Forelimb muscle (tissue), 1 donor: ENCODE data around the gene SDHB. TPM values are rescaled to one million over a fixed set of nuclear protein-coding genes. Genes with fewer than 3 reads are reported as not detected.

Source experiments
- DNase-seq: peaks from one replicate; pipeline ENCODE4 v3.0.0-alpha.2; 2013; ENCODE audit warnings: low read depth
- polyA plus RNA-seq: library from polyadenylated mRNA; unstranded; fragments of 120-200 nt; gene quantifications from one replicate; pipeline ENCODE4 v1.2.1, GENCODE V29; 2013; ENCODE audit not compliant: insufficient read length

The SDHB gene
- polyA plus RNA-seq, 1 donor = 95.5 TPM

DNA sequence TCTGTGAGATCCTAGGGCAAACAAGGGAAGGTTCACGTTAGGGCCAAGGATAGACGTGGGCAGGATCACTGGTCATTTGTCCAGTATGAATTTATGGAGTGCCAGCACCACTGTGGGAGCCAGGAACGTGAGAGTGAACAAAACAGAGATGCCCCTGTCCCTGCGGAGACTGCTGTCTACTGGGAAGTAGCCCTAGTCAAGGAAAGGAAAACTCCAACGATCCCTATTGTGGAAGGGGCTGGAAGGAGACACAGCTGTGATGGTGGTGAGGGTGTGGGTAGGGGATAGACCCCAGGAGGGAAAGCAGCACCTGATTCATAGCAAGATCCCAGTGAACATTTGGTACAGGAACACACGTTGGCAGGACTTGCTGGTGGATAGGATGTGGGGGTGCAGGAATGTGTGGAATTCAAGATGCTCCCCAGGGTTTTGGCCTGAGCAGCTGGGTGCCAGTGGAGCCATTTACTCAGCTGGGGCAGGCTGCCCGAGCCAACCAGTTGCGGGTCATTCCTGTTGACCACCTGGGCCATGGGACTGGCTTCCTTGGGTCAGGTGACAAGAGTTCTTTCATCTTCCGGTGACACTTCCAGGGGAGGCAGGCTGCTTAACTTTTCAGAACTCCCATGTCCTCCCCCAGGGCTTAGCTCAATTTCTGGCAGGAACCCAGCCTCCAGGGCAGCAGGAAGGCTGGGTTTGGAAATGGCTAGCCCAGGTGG is 40.9 kb downstream of the SDHB start:
- DNase-seq = no peak

DNA sequence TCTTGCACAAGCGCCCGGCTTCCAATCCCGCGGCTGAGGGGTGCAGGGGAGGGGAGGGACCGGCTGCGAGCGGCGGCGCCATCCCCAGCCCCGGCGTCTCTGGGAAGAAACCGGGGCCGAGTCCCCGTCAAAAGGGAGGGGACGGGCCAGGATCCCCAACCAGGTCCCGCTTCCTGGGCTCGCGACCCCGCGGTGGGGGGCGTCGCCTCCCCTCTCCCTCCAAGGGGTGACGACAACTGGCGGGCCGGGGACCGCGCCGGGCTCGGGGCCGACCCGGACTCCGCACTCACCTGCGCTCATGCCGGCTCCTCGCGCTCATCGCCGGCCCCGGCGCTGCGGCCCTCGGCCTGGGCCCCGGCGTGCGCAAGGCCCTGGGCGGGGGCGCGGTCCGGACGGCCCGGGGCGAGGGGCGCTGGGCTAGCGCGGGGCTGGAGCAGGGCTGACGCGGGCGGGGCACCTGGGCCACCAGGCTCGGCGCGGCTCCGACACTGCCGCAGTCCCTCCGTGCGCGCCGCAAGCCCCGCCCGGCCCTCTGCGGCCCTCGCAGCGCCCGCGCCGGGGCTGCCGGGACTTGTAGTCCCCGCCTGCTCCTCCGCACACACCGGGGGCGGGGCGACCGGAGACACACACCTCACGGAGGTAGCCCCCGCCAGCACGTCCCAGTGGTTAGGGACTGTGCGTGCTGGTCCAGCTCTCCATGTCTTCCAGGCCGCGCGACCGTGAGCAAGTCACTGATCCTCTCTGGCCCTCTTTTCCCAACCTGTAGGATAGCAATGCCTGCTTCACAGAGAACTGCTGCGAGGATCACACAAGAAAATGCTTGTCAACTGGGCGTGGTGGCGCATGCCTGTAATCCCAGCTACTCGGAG is 42.2 kb downstream of the SDHB start, which contains the start of gene ATP13A2:
Gene ATP13A2 (minus strand): TSS at position 490 of the 869 bp plus-strand sequence. CDS start 190 bp downstream, at position 300.
- peak; percentile 16 for DNase-seq

DNA sequence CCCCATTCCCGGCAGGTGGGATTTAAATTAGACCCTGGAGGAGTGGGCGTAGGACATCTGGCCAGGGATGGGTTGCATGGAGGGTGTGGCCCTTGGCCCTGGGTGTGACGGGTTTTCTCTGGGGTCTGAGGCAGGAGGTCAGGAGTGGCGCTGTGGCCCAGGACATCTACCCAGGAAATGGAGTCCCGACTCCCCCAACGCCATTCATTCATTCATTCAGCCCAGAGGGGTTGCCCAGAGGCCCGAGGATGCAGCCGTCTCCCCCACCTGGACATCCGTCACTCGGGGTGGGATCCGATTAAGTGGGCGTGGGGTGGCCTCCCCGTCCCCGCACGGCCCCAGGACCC is 42.8 kb downstream of the SDHB start:
- no peak for DNase-seq

DNA sequence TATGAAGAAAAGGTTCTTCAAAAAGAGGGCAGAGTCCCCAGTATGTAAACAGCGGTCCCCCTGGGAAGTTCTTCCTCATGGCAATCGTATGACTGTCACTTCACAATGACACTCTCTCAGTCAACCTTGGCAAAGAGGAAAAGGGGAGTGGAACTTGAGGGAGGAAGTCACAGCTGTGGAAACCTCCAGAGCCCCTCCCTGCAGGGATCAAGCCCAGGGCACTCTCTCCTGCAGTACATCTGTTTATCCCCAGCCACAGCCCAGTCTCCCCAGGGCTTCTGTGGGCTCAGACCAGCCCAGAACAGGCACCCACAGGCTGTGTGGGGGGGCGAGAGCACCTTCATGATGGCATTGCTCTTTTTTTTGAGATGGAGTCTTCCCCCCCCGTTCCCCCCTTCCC is 44.1 kb downstream of the SDHB start:
- no peak for DNase-seq

GRCh38 chr1:17008208-17008855 is 45.5 kb downstream of the SDHB start:
- no peak for DNase-seq

- DNase-seq = no peak
These were observed 46.7 kb downstream of the SDHB start for GRCh38 chr1:17007121-17007520.

DNA sequence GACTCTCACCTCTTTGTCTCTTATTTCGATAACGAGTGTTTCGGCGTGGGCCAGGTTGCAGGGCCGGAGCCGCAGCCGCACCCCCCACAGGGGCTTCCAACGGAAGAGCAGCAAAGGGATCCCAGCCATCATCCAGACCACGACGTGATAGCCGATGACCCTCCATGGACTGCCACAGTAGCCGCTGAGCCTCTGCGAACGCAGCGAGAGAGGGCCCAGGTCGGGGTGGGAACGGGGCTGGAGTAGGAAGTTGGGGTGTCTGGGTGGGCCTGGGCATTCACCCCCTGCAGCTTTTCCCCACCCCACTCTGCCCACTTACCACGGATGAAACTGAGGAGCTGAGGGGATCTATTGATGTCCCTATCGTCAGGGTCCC is 48.5 kb downstream of the SDHB start:
- no peak for DNase-seq

DNA sequence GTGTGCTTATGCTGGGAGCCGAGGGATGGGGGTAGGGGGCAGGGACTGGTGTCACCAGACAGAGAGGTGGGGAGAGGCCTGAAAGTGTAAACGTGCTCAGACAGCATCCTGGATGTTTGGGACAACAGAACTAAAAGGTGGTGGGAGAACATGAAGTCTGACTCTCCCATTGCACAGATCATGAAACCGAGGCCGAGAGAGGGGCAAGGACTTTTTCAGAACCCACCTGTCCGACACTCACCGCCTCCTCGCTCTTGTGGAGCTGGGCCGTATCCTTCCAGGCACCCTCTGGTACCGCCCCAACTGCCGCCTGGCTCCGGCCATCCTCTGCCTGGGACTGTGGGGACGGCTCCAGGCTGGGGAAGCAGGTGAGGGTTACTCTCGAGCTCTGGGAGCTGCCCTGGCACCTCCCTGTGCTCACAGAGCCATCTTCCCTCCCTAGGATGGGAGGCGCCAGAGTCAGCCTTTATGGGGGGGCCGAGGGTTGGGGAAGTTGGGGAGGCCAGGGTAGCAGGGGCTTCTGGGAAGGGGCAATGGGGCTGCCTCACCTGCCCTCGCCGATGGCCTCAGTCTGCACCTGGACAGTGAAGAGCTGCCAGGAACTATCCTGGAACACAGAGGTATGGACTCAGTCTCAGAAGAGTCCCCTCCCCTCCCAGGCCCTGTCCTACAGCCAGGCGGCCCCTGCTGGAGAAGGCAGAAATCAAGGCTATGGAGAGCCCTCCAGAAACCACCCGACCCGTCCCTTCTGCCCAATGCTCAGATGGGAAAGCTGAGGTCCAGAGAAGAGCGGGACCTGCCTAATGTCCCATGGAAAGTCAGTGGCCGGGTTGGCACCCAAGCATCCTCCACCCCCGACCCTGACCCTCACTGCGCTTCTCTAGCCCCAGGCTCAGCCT is 49.1 kb downstream of the SDHB start:
- no peak for DNase-seq

GRCh38 chr1:17002524-17002902 is 51.3 kb downstream of the SDHB start:
- DNase-seq = no peak

DNA sequence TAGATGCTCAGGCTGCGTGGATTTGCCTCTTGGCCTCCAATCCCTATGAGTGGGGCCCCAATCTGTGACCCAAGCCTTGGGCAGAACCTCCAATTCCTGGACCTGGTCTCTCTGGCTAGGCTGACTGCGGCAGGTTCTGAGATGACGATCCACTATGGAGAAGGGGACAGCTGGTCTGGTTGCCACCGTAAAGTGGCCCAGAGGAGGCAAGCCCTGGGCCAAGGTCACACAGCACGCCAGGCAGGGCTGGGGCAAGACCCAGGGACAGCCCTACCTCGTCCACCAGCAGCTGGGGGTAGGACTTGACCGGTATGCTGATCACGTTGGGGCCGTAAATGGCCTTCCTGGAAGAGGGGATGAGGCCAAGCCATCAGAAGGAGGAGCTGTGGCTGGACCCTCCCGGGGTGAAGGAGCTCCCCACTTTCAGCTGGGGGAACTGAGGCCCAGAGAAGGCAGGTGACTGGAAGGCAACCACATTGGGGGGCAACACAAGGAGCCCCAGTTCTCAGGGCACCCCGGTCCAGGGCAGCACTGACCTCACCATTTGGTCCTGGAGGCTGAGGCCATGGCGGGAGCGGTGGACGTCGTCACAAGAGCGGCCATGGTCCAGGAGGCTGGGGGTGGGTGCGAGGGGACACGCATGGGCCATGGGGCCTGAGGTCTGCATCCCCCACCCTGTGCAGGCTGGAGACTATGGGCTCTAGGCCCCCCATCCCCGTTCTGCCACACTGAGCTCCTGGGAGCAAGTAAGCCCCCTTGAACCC is 51.9 kb downstream of the SDHB start:
- no peak for DNase-seq

GRCh38 chr1:16999863-17000262 is 54.0 kb downstream of the SDHB start:
- DNase-seq = no peak

GRCh38 chr1:16998589-16998988 is 55.2 kb downstream of the SDHB start:
- no peak for DNase-seq

DNA sequence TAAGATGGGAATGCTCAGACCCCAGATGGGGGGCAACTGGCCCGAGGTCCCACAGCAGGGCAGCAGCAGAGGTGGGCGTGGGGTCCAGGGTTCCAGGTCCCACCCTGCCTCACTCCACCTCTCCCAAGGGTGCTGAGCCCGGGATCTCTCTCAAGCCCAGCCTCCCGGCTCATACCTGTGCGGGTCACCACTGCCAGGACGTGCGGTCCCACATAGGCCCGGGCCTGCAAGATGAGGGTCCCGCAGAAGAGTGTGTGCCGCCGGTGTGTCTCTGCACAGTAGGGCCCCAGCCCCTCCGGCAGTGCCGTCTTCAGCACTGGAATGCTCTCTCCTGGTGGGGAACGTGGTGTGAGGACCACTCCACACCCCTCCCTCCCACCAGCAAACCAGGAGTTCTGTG is 57.0 kb downstream of the SDHB start:
- DNase-seq = no peak

DNA sequence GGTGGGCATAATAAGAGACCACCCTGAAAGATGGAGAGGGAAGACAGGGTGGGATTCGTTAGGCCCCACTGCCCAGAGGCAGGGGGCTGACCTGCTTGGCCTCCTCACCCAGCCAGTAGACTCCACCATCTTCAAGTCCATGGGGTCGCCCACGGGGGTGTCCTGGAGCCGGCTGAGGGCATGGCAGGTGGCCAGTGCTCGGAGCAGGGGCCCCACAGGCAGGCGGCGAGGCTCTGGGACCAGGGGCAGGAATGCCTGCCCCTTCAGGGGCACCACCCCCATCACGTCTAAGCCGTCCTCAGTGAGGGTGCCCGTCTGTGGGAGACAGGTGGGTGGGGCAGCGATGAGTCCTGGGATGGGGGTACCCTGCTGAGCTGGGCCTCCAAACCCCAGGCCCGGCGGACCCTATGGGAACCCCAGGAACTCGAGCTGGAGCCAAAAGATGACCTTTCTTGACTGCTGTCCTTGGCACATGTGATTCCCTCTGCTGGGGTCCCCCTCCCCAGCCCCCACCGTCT is 60.3 kb downstream of the SDHB start:
- DNase-seq = no peak

- DNase-seq = no peak
These were observed 61.2 kb downstream of the SDHB start for GRCh38 chr1:16992675-16993074.

DNA sequence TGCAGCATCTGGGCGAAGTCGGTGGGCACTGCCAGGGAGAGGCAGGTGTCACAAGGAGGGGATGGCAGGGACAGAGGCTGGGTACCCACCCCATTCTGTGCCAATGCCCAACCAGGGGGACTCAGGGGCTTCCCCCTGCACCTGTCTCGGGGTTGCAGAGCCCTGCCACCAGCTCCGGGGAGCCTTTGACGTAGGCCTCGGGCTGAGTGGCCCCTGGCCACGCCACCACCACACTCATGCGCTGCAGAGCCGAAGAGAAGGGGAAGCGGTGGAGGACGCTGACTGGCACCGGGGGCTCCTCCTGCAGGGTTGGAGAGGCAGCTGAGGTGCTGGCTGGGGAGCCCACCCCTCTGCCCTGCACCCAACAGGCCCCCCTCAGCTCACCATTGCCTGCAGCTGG is 61.7 kb downstream of the SDHB start:
- no peak for DNase-seq

- no peak for DNase-seq
These were observed 62.3 kb downstream of the SDHB start for GRCh38 chr1:16991571-16991970.

GRCh38 chr1:16989676-16990391 is 64.0 kb downstream of the SDHB start:
- DNase-seq = no peak

- no peak for DNase-seq
These were observed 65.6 kb downstream of the SDHB start for GRCh38 chr1:16988210-16988609.

- DNase-seq = no peak
These were observed 66.9 kb downstream of the SDHB start for GRCh38 chr1:16986962-16987361.
